ENCODE results near the gene GRB10. TPM values are rescaled to one million over a fixed set of nuclear protein-coding genes. Genes with fewer than 3 reads are reported as not detected.

GRB10 gene
- total RNA-seq, 1 donor from 2014 or later, result 48.6 TPM

DNA sequence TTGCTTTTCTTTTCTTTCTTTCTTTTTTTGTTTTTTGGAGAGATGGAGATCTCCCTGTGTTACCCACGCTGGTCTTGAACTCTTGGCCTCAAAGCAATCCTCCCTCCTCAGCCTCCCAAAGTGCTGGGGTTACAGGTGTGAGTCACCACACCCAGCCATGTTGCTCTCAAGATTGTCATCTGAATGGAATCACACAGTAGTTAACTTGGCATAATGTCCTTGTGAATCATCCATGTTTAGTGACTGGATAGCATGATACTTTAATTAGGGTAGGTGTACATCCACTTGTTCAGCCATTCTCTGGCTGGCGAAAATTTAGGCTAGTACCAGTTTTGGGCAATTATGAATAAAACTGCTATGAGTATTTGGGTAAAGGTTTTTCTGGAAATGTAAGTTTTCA, 15.4 kb upstream of the GRB10 start:
- no peak overlapping the region for H3K4me3 ChIP-seq
- H3K27me3 ChIP-seq, result no peaks in the 10 kb centered on the region
- TF ChIP-seq, protein P1, sequence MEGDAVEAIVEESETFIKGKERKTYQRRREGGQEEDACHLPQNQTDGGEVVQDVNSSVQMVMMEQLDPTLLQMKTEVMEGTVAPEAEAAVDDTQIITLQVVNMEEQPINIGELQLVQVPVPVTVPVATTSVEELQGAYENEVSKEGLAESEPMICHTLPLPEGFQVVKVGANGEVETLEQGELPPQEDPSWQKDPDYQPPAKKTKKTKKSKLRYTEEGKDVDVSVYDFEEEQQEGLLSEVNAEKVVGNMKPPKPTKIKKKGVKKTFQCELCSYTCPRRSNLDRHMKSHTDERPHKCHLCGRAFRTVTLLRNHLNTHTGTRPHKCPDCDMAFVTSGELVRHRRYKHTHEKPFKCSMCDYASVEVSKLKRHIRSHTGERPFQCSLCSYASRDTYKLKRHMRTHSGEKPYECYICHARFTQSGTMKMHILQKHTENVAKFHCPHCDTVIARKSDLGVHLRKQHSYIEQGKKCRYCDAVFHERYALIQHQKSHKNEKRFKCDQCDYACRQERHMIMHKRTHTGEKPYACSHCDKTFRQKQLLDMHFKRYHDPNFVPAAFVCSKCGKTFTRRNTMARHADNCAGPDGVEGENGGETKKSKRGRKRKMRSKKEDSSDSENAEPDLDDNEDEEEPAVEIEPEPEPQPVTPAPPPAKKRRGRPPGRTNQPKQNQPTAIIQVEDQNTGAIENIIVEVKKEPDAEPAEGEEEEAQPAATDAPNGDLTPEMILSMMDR (IDR thresholded peaks at IDR 0.05), result no peak
- TF ChIP-seq POLR2A (IDR thresholded peaks at IDR 0.05), result no peak
- no peak for TF ChIP-seq POLR2AphosphoS5 (IDR thresholded peaks at IDR 0.05; ENCODE audit: insufficient read depth in 1 of 2, low read depth in 1 of 2)
- no peak overlapping the region for H3K27ac ChIP-seq
- no peaks in the 10 kb centered on the region for H3K9me3 ChIP-seq
- no peaks in the 10 kb centered on the region for H3K4me1 ChIP-seq
- DNase-seq (ENCODE audit: extremely low spot score in 2 of 2), result no peak
- intact Hi-C loops (cut with DNase I), result no loop called here
- no peaks in the 10 kb centered on the region for H3K36me3 ChIP-seq

DNA sequence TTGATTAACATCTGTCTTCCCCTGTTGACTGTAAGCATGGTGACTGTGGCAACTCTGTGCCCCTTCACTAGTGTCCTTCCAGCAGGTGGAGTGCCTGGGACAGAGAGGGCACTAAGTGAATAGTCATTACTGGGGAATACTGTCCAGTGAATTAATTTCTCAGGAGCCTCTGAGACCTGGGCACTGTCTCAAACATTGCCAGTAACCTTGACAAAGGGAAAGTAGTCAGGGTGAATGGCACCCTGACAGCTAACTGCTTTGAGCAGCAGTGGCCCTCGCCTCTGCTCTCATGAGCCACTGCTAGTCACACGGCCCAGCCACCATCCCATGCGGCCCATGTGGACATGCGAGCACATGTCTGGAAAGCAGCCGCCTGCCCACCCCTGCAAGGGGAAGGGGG, 13.1 kb upstream of the GRB10 start:
- intact Hi-C loops (cut with DNase I), result no loop called here
- peaks cover 10% of the 10 kb centered on the region for H3K4me1 ChIP-seq
- no peak for TF ChIP-seq POLR2A (IDR thresholded peaks at IDR 0.05)
- no peak for TF ChIP-seq POLR2AphosphoS5 (IDR thresholded peaks at IDR 0.05; ENCODE audit: insufficient read depth in 1 of 2, low read depth in 1 of 2)
- TF ChIP-seq, protein P1 (IDR thresholded peaks at IDR 0.05), result no peak
- no peaks in the 10 kb centered on the region for H3K9me3 ChIP-seq
- H3K4me3 ChIP-seq, result no peak overlapping the region
- H3K36me3 ChIP-seq, result no peaks in the 10 kb centered on the region
- H3K27me3 ChIP-seq, result no peaks in the 10 kb centered on the region
- no peak overlapping the region for H3K27ac ChIP-seq
- DNase-seq (ENCODE audit: extremely low spot score in 2 of 2), result no peak

DNA sequence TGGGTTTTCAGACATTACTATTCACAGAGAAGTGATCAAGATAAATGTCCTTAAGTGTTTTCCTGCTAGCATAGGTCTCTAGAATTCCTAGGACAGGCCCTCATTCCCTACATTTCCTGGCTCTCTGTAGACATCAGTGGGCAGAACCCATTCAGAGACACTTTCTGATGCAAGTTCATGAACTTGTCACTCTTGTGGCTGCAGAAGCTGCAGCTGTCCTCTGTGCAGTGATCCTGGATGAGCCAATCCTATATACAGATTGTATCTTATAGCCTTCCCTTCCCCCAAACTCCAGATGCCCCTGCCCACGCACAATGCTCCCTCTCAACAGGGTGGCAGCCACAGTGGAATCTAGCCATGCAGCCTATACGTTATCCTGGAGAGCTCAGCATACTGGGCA, 12.6 kb upstream of the GRB10 start:
- TF ChIP-seq POLR2AphosphoS5 (IDR thresholded peaks at IDR 0.05; ENCODE audit: insufficient read depth in 1 of 2, low read depth in 1 of 2) (no peak), POLR2A (IDR thresholded peaks at IDR 0.05) (no peak)
- TF ChIP-seq, protein P1 (IDR thresholded peaks at IDR 0.05), result no peak
- Histone ChIP-seq H3K9me3 (no peaks in the 10 kb centered on the region), H3K27me3 (no peaks in the 10 kb centered on the region), H3K4me3 (no peak overlapping the region), H3K4me1 (peaks cover 16% of the 10 kb centered on the region), H3K27ac (no peak overlapping the region), H3K36me3 (no peaks in the 10 kb centered on the region)
- no peak for DNase-seq (ENCODE audit: extremely low spot score in 2 of 2)
- intact Hi-C loops (cut with DNase I), result no loop called here

DNA sequence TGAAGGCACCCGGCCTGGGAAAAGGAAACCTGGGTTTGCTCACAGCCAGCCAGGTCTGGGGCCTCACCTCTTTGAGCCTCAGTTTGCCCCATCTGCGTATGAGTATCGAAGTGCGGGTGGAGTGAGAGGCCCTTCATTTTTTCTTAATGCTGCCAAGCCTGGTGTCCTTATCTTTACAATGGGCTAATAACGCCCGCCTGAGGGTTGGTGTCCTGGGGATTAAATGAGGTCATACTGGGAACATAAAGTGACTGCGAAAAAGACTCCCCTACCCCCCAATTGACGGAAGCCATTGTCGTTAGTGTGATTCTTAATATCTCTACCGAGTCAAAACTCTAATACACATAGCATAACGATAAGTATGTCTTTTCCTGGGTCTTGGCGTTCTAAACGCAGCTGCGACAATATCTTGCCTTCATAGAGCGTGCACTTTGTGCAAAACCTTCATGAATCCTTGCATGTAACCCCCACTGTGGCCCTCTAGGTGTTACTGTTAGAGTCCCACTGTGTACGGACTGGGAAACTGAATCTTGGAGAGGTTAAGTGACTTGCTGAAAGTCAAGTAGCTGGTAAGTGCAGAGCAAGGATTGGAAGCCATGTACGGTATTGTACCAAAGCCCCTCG, 11.4 kb upstream of the GRB10 start:
- intact Hi-C loops (cut with DNase I), result no loop called here

More for the DNA sequence above, 11.4 kb upstream of the GRB10 start:
- peak overlapping the region; percentile 78 for H3K27ac ChIP-seq
- no peaks in the 10 kb centered on the region for H3K9me3 ChIP-seq
- H3K4me1 ChIP-seq, result peaks cover 16% of the 10 kb centered on the region
- no peak for DNase-seq (ENCODE audit: extremely low spot score in 2 of 2)
- H3K4me3 ChIP-seq, result peak overlapping the region; percentile 57 to 73
- no peak for TF ChIP-seq POLR2AphosphoS5 (IDR thresholded peaks at IDR 0.05; ENCODE audit: insufficient read depth in 1 of 2, low read depth in 1 of 2)
- TF ChIP-seq POLR2A (IDR thresholded peaks at IDR 0.05), result no peak
- TF ChIP-seq, protein P1 (IDR thresholded peaks at IDR 0.05), result no peak
- no peaks in the 10 kb centered on the region for H3K36me3 ChIP-seq
- no peaks in the 10 kb centered on the region for H3K27me3 ChIP-seq
